Breast epithelium (tissue), 4 donors: ENCODE measurements around the gene ADAMTS18. TPM values are rescaled to one million over a fixed set of nuclear protein-coding genes. Genes with fewer than 3 reads are reported as not detected.
"Not testable (repeated sequence)": the region's sequence is repeated elsewhere in the genome, so short reads cannot be mapped to it uniquely, and the experiment has no call there.

ENCODE experiments used
- DNase-seq, 2 donors: peaks; one replicate each; pipeline ENCODE4 v3.0.0-alpha.2; 2019; ENCODE audit warnings: low spot score in 2 of 2
- H3K27ac ChIP-seq, 2 donors: fragments of 200-600 bp; sonication (generic) in 1 of 2; one replicate each; pipeline ENCODE4 v1.5.1; 2016 to 2019; ENCODE audit warnings: mild to moderate bottlenecking in 1 of 2
- H3K27me3 ChIP-seq, 2 donors: fragments of 200-600 bp; sonication (generic) in 1 of 2; one replicate each; pipeline versions ENCODE4 v1.5.1 to v1.6.0; 2017 to 2019; ENCODE audit warnings: control low read depth in 1 of 2, mild to moderate bottlenecking in 1 of 2
- H3K36me3 ChIP-seq: fragments of 200-600 bp; one replicate; pipeline ENCODE4 v1.5.1; 2019
- H3K4me1 ChIP-seq, 2 donors: fragments of 200-600 bp; sonication (generic); one replicate each; pipeline ENCODE4 v1.5.1; 2016 to 2019; ENCODE audit warnings: control low read depth in 1 of 2
- H3K4me3 ChIP-seq, 3 donors: fragments of 200-600 bp; sonication (generic); 1 replicate in 2 of 3; 2 replicates in 1 of 3; pipeline ENCODE4 v1.5.1; 2016 to 2019; ENCODE audit warnings: mild to moderate bottlenecking in 3 of 3, moderate library complexity in 2 of 3
- H3K9me3 ChIP-seq, 2 donors: fragments of 200-600 bp; sonication (generic) in 1 of 2; one replicate each; pipeline ENCODE4 v1.5.1; 2016 to 2019; ENCODE audit warnings: control low read depth in 1 of 2
- CTCF ChIP-seq, 3 donors: fragments of 450-650 bp; IDR thresholded peaks; one replicate each; pipeline ENCODE4 v1.5.1; 2016 to 2017; ENCODE audit warnings: antibody characterized with exemption in 3 of 3, mild to moderate bottlenecking in 3 of 3, moderate library complexity in 3 of 3
- POLR2A ChIP-seq: fragments of 450-650 bp; IDR thresholded peaks from one replicate; pipeline ENCODE4 v1.6.1; 2016; ENCODE audit warnings: antibody characterized with exemption, mild to moderate bottlenecking, moderate library complexity
- POLR2AphosphoS5 ChIP-seq, 3 donors: sonication (generic); formaldehyde crosslinking; IDR thresholded peaks; one replicate each; pipeline ENCODE4 v1.6.1; 2017; ENCODE audit warnings: antibody characterized with exemption in 3 of 3
- intact Hi-C: fragments of 100-400 bp; cut with DNase I; formaldehyde crosslinking; loops from one replicate; pipeline ENCODE4 v1.15.1; 2023; ENCODE audit warnings: low total_unique reads
- total RNA-seq, 3 donors: library from RNA; depleted of rRNA; stranded (reverse); fragments of >200 nt; gene quantifications; one replicate each; pipeline ENCODE4 v1.1.0, GENCODE V29; 2016

The ADAMTS18 gene
- total RNA-seq, 3 donors from 2014 or later: 0.48 to 20.6 (median 1.9) TPM

- H3K9me3 ChIP-seq: no peaks in the 10 kb centered on the region
- TF ChIP-seq POLR2A (no peak), POLR2AphosphoS5 (IDR thresholded peaks at IDR 0.05) (no peak), CTCF (IDR thresholded peaks at IDR 0.05) (no peak)
- no peak overlapping the region for H3K27ac ChIP-seq
- no peak overlapping the region for H3K4me3 ChIP-seq
- H3K36me3 ChIP-seq: no peaks in the 10 kb centered on the region
- no peaks in the 10 kb centered on the region for H3K27me3 ChIP-seq
- intact Hi-C loops: no loop called here
- H3K4me1 ChIP-seq: no peaks in the 10 kb centered on the region
- DNase-seq: no peak
These were observed 188.7 kb downstream of the ADAMTS18 start for GRCh38 chr16:77246150-77246549.

- H3K4me1 ChIP-seq, H3K27me3 ChIP-seq, H3K27ac ChIP-seq, H3K9me3 ChIP-seq, H3K36me3 ChIP-seq, H3K4me3 ChIP-seq, DNase-seq, intact Hi-C loops: not testable (repeated sequence)
These were observed 192.4 kb downstream of the ADAMTS18 start for GRCh38 chr16:77242471-77242870.

GRCh38 chr16:77238593-77238992, 196.2 kb downstream of the ADAMTS18 start:
- H3K27ac ChIP-seq: no peak overlapping the region
- peaks cover 0 to 3% of the 10 kb centered on the region in 2 donors for H3K27me3 ChIP-seq
- no peak overlapping the region for H3K4me3 ChIP-seq
- H3K36me3 ChIP-seq: no peaks in the 10 kb centered on the region
- TF ChIP-seq POLR2A (no peak), CTCF (IDR thresholded peaks at IDR 0.05) (no peak), POLR2AphosphoS5 (IDR thresholded peaks at IDR 0.05) (no peak)
- intact Hi-C loops: loop anchor here (5.0 kb wide), 1 partner anchor 344 kb away; no protein-coding TSS in a partner anchor
- no peaks in the 10 kb centered on the region for H3K4me1 ChIP-seq
- H3K9me3 ChIP-seq: no peaks in the 10 kb centered on the region
- no peak for DNase-seq

GRCh38 chr16:77236063-77236511, 198.7 kb downstream of the ADAMTS18 start:
- H3K27ac ChIP-seq: no peak overlapping the region
- TF ChIP-seq POLR2A (no peak), CTCF (IDR thresholded peaks at IDR 0.05) (peak; percentile 97 to 100 (median 100)), POLR2AphosphoS5 (IDR thresholded peaks at IDR 0.05) (peak in 2 of 3 donors; percentile 31 to 66)
- intact Hi-C loops: loop anchor here (5.0 kb wide), 1 partner anchor 346 kb away; no protein-coding TSS in a partner anchor
- H3K36me3 ChIP-seq: no peaks in the 10 kb centered on the region
- DNase-seq: peak; percentile 72 to 90
- no peaks in the 10 kb centered on the region for H3K4me1 ChIP-seq
- H3K27me3 ChIP-seq: peaks cover 0 to 3% of the 10 kb centered on the region in 2 donors
- peak overlapping the region in 1 of 3 donors; percentile 46 for H3K4me3 ChIP-seq
- H3K9me3 ChIP-seq: no peaks in the 10 kb centered on the region

DNA sequence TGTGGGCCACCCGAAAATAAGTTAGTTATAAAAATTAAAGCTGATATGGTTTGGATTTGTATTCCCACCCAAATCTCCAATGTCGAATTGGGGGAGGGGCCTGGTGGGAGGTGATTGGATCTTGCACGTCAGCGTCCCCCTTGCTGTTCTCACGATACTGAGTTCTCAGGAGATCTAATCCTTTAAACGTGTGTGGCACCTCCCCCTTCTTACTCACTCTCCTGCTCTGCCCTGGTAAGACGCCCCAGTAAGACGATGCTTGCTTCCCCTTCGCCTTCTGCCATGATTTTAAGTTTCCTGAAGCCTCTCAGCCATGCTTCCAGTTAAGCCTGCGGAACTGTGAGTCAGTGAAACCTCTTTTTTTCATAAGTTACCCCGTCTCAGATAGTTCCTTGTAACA, 200.2 kb downstream of the ADAMTS18 start:
- no peak overlapping the region for H3K4me3 ChIP-seq
- H3K9me3 ChIP-seq: no peaks in the 10 kb centered on the region
- no peak overlapping the region for H3K27ac ChIP-seq
- no peak for TF ChIP-seq POLR2AphosphoS5 (IDR thresholded peaks at IDR 0.05)
- no peak for TF ChIP-seq CTCF (IDR thresholded peaks at IDR 0.05)
- intact Hi-C loops: loop anchor here (5.0 kb wide), 1 partner anchor 348 kb away; no protein-coding TSS in a partner anchor
- no peaks in the 10 kb centered on the region for H3K36me3 ChIP-seq
- H3K27me3 ChIP-seq: peaks cover 0 to 3% of the 10 kb centered on the region in 2 donors
- DNase-seq: no peak
- H3K4me1 ChIP-seq: no peaks in the 10 kb centered on the region
